Measurements from ENCODE around the gene ELOVL7.
"Not testable (repeated sequence)": the region's sequence is repeated elsewhere in the genome, so short reads cannot be mapped to it uniquely, and the experiment has no call there.

ELOVL7 gene

GRCh38 chr5:60792438-60792837, 51.6 kb downstream of the ELOVL7 start:
- DNase-seq = no peak

GRCh38 chr5:60789551-60789950, 54.5 kb downstream of the ELOVL7 start:
- no peak for DNase-seq

- DNase-seq = no peak
Observed at GRCh38 chr5:60788863-60789513, 55.1 kb downstream of the ELOVL7 start.

- no peak for DNase-seq
Observed at GRCh38 chr5:60779466-60779865, 64.6 kb downstream of the ELOVL7 start.

- DNase-seq = no peak
Observed at GRCh38 chr5:60776343-60776742, 67.7 kb downstream of the ELOVL7 start.

- DNase-seq = no peak
Observed at GRCh38 chr5:60765019-60765709, 78.9 kb downstream of the ELOVL7 start.

GRCh38 chr5:60763061-60763460, 81.0 kb downstream of the ELOVL7 start:
- no peak for DNase-seq

- no peak for DNase-seq
Observed at GRCh38 chr5:60754495-60754894, 89.6 kb downstream of the ELOVL7 start.

GRCh38 chr5:60744682-60745081, 99.4 kb downstream of the ELOVL7 start:
- no peak for DNase-seq

- no peak for DNase-seq
Observed at GRCh38 chr5:60743511-60744314, 100.4 kb downstream of the ELOVL7 start.

- no peak for DNase-seq
Observed at GRCh38 chr5:60740322-60740721, 103.7 kb downstream of the ELOVL7 start.

GRCh38 chr5:60738933-60739332, 105.1 kb downstream of the ELOVL7 start:
- no peak for DNase-seq

- DNase-seq = no peak
Observed at GRCh38 chr5:60738461-60738860, 105.6 kb downstream of the ELOVL7 start.

- DNase-seq = not testable (repeated sequence)
Observed at GRCh38 chr5:60730858-60731257, 113.2 kb downstream of the ELOVL7 start.

GRCh38 chr5:60727033-60727679, 116.9 kb downstream of the ELOVL7 start:
- DNase-seq = no peak

- no peak for DNase-seq
Observed at GRCh38 chr5:60724126-60724525, 119.9 kb downstream of the ELOVL7 start.

- no peak for DNase-seq
Observed at GRCh38 chr5:60722416-60722815, 121.7 kb downstream of the ELOVL7 start.

GRCh38 chr5:60719329-60719728, 124.7 kb downstream of the ELOVL7 start:
- no peak for DNase-seq

GRCh38 chr5:60718166-60718892, 125.7 kb downstream of the ELOVL7 start:
- no peak for DNase-seq

- DNase-seq = not testable (repeated sequence)
Observed at GRCh38 chr5:60715201-60715928, 128.7 kb downstream of the ELOVL7 start.

GRCh38 chr5:60712950-60713349, 131.1 kb downstream of the ELOVL7 start:
- no peak for DNase-seq

- not testable (repeated sequence) for DNase-seq
Observed at GRCh38 chr5:60711892-60712291, 132.2 kb downstream of the ELOVL7 start.
